Fibroblast of pulmonary artery (primary cell): Measurements from ENCODE around the gene UCK2.

Source experiments
- DNase-seq: peaks from one replicate; pipeline ENCODE4 v3.0.0-alpha.2; 2010; ENCODE audit warnings: low read depth
- H3K4me3 ChIP-seq: replicated peaks from 2 replicates; pipeline ENCODE4 v1.5.1; 2011; ENCODE audit warnings: low read depth, mild to moderate bottlenecking, control low read depth, low read length, moderate library complexity
- TF ChIP-seq, protein P1 (sequence below): IDR thresholded peaks from 2 replicates; pipeline ENCODE4 v1.5.1; 2011; ENCODE audit warnings: mild to moderate bottlenecking, control low read depth, low read length, inconsistent platforms; ENCODE audit errors: missing control alignments

Gene UCK2

DNA sequence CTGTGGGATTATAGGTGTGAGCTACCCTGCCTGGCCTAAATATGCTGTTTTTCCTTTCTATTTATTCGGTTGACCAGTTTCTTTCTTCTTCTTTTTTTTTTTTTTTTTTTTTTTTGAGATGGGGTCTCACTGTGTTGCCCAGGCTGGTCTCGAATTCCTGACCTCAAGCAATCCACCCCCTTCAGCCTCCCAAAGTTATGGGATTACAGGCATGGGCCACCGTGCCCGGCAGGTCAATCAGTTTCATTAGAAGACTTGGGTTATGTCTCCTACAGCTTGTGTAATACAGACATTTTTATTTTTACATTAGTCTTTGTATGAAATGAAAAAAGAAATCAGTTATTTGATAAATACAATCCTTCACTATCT, 61.1 kb downstream of the UCK2 start:
- TF ChIP-seq, protein P1, sequence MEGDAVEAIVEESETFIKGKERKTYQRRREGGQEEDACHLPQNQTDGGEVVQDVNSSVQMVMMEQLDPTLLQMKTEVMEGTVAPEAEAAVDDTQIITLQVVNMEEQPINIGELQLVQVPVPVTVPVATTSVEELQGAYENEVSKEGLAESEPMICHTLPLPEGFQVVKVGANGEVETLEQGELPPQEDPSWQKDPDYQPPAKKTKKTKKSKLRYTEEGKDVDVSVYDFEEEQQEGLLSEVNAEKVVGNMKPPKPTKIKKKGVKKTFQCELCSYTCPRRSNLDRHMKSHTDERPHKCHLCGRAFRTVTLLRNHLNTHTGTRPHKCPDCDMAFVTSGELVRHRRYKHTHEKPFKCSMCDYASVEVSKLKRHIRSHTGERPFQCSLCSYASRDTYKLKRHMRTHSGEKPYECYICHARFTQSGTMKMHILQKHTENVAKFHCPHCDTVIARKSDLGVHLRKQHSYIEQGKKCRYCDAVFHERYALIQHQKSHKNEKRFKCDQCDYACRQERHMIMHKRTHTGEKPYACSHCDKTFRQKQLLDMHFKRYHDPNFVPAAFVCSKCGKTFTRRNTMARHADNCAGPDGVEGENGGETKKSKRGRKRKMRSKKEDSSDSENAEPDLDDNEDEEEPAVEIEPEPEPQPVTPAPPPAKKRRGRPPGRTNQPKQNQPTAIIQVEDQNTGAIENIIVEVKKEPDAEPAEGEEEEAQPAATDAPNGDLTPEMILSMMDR = no peak
- no peak for DNase-seq

DNA sequence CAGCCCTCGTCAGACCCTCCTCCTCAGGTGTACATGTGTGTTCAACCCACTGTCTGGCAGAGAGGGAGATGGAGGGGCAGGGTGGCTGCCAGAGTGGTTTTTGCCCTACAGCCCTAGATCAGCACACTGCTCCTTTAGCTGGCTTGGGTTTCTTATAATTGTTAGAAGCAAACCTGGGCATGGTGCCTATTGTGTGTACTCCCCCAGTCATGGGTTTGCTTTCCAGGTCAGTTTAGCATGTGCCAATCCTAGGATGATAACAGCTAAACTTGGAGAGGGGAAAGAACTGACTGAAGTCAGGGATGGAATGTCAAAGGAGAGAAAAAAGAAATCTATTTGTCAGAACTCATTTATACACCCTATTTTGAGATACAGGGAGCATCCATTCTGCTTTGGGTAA, 63.3 kb downstream of the UCK2 start:
- DNase-seq = peak; percentile 78

More for the DNA sequence above, 61.1 kb downstream of the UCK2 start:
- no peak overlapping the region for H3K4me3 ChIP-seq

DNA sequence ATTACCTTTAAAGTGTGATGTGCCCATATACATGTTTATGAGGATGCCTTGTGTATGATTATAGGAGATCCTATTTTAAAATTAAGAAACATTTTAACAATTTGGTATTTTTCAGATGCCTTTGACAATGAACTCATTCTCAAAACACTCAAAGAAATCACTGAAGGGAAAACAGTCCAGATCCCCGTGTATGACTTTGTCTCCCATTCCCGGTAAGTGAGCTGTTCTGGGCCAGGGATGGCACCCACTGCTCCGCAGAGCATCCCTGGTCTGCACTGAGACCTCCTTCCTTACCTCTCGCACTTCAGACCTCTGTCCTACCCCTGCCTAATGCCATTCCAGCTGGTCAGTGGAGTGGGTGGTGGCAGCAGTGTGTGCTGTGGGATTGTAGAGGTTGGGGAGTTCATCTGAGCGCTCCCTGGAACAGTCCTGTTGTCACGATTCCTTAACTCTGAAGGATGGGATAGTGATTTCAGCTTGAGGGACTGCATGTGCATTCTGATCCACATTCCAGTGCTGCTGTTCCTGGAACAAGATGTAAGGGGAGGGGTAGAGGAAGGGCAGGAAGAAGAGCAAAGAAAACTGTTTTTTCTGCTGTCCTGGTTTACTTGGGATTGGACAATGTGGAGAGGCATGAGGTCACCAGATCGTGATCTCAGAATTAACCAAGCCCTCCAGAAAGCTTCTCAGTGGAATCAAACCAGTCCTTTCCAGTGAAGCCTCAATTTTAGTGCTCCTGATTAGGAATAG, 63.9 kb downstream of the UCK2 start:
- no peak for DNase-seq
- no peak overlapping the region for H3K4me3 ChIP-seq
- TF ChIP-seq, protein P1 = no peak

More for the DNA sequence above, 63.3 kb downstream of the UCK2 start:
- TF ChIP-seq, protein P1 = no peak
- H3K4me3 ChIP-seq = no peak overlapping the region

DNA sequence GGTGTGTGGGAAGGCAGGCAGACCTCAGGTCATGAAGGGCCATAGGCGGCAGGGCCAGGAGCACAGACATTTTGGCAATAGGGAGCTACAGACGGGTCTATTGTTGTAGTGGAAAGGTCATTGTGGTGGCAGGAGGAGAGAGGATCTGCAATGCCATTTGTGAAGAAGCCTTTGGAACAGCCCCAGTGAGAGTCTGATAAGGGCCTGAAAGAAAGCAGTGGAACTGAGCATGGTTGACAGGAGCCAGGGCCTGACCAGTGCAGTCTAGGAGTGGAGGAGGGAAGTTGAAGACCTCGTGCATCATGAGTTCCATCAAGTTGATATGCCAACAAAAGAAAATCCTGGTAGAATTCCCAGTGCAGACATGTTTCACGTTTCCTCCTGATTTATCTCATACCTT, 65.5 kb downstream of the UCK2 start:
- no peak for DNase-seq
- TF ChIP-seq, protein P1 = no peak

DNA sequence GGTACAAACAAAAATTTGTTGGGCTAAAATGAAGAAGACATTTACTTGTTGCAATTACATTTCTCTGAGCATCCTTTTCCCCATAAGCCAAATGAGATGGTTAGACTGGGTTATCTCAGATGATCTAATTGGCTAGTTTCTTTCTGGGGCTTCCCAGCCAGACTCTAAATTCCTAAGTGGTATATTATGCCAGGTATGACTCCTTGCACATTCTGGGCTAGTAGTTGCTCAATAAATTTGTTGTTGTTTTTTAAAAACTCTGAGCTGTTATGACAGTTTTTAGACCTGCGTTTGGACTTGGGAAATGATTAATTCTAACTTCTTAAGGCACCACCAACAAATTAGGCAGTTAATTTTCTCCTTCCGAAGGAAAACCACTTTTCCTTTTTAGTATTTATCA, 66.1 kb downstream of the UCK2 start:
- DNase-seq = no peak
- H3K4me3 ChIP-seq = no peak overlapping the region
- TF ChIP-seq, protein P1 = no peak

More for the DNA sequence above, 65.5 kb downstream of the UCK2 start:
- no peak overlapping the region for H3K4me3 ChIP-seq

DNA sequence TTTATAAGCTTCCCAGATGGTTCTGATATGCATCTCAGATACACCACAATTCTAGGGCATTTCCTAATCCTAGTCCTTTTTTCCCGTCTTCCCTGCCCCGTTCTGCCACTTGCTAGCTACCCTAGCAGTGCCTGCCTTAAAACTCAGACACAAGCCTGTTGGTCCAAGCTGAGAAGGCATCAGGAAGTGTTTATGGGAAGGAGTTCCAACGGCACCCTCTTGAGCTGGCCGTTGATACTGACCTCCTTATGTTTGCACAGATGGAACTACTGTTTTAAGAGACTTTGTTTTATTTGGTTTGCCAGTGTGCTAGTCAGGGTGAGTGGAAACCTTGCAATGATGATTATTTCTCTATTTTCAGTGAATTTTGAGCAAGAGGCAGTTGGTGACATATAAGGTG, 67.2 kb downstream of the UCK2 start:
- DNase-seq = no peak
- no peak overlapping the region for H3K4me3 ChIP-seq
- TF ChIP-seq, protein P1 = no peak

DNA sequence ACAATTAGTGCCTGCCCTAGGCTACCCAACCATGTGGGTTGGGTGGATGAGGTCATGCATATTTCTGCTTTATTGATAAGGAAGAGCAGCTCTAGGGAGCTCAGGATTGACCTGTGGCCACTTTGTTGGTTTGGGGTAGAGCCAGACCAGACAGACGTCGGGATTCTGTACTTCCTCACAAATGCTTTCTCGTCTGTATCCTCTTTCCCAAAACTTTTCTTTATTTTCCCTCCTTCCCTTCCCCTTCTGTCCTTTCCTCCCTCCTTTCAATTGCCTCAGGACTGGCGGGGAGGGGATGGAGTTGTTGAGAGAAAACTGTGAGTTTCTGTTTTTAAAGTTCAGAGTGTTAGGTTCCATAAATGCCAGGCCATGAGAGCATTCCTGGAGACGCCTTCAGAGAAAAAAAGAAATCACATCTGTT, 68.0 kb downstream of the UCK2 start:
- no peak overlapping the region for H3K4me3 ChIP-seq
- DNase-seq = peak; percentile 43
- TF ChIP-seq, protein P1 = no peak
